Fibroblast of lung (primary cell): ENCODE measurements around the gene CFAP61.

Experiments used
- EZH2 ChIP-seq: IDR thresholded peaks from 2 replicates; pipeline ENCODE4 v1.5.1; 2012; ENCODE audit warnings: low read length, control low read depth, mild to moderate bottlenecking; ENCODE audit errors: missing control alignments
- TF ChIP-seq, protein P1 (sequence below), 2 donors: IDR thresholded peaks in 1 of 2; conservative IDR thresholded peaks in 1 of 2; 1 replicate in 1 of 2; 2 replicates in 1 of 2; pipeline ENCODE4 v1.5.1; 2011 to 2012; ENCODE audit warnings: low read length in 2 of 2, control low read depth in 1 of 2, inconsistent platforms in 1 of 2, low read depth in 1 of 2, mild to moderate bottlenecking in 1 of 2

- no peak for TF ChIP-seq EZH2
- TF ChIP-seq, protein P1, sequence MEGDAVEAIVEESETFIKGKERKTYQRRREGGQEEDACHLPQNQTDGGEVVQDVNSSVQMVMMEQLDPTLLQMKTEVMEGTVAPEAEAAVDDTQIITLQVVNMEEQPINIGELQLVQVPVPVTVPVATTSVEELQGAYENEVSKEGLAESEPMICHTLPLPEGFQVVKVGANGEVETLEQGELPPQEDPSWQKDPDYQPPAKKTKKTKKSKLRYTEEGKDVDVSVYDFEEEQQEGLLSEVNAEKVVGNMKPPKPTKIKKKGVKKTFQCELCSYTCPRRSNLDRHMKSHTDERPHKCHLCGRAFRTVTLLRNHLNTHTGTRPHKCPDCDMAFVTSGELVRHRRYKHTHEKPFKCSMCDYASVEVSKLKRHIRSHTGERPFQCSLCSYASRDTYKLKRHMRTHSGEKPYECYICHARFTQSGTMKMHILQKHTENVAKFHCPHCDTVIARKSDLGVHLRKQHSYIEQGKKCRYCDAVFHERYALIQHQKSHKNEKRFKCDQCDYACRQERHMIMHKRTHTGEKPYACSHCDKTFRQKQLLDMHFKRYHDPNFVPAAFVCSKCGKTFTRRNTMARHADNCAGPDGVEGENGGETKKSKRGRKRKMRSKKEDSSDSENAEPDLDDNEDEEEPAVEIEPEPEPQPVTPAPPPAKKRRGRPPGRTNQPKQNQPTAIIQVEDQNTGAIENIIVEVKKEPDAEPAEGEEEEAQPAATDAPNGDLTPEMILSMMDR (conservative IDR thresholded peaks at IDR 0.05 in 1 of 2, IDR thresholded peaks at IDR 0.05 in 1 of 2; ENCODE audit: low read depth in 1 of 2, low read length in 2 of 2), result no peak
Measured at GRCh38 chr20:20322912-20323311, 270.6 kb downstream of the CFAP61 start.
